ENCODE measurements around the gene KATNIP. TPM values are rescaled to one million over a fixed set of nuclear protein-coding genes. Genes with fewer than 3 reads are reported as not detected.
A peak's percentile ranks its signal among the peaks of the same experiment; 100 is the strongest.

Gene KATNIP
- total and polyA plus RNA-seq, 9 of the 15 experiments (the other 6 are each of a cell fraction or from before 2014, with no cell fraction given) = 1.7 to 13.2 (median 8.0) TPM

GRCh38 chr16:27549746-27550581, at the start of gene KATNIP, which contains the start of gene GTF3C1 (continued):
- TF ChIP-seq ZC3H4 (CRISPR knock-in tag; IDR thresholded peaks at IDR 0.05; ENCODE audit: borderline replicate concordance) (0 out of 2 replicates have a peak, but pooled peaks have one; percentile 89), FOSL1 (tag; conservative IDR thresholded peaks at IDR 0.05) (0 out of 2 replicates have a peak, but pooled peaks have one; percentile 15), ZBED1 (IDR thresholded peaks at IDR 0.05) (no peak), KDM4B (IDR thresholded peaks at IDR 0.05; ENCODE audit: borderline replicate concordance in 2 of 2, low read depth in 1 of 2) (no peak), GABPB2 (CRISPR knock-in tag; conservative IDR thresholded peaks at IDR 0.05) (no peak), POLR3G (IDR thresholded peaks at IDR 0.05; ENCODE audit: extremely low read depth, insufficient read length, insufficient replicate concordance) (no peak), ELF1 (tag; IDR thresholded peaks at IDR 0.05) (peak; percentile 88), TEAD1 (CRISPR knock-in tag; IDR thresholded peaks at IDR 0.05) (peak in 1 of 2 experiments; percentile 58; a peak in 1 of 4 replicates), BCOR (IDR thresholded peaks at IDR 0.05) (no peak), NRF1 (conservative IDR thresholded peaks at IDR 0.05 in 1 of 2, IDR thresholded peaks at IDR 0.05 in 1 of 2) (peak; percentile 100), MTA1 (IDR thresholded peaks at IDR 0.05; ENCODE audit: borderline replicate concordance) (no peak), MCM2 (IDR thresholded peaks at IDR 0.05; ENCODE audit: low read depth) (no peak), KAT2B (IDR thresholded peaks at IDR 0.05; ENCODE audit: low read depth, low read length) (no peak), ZBTB12 (CRISPR knock-in tag; IDR thresholded peaks at IDR 0.05) (peak; percentile 84), MLLT1 (IDR thresholded peaks at IDR 0.05) (0 out of 4 replicates have a peak, but pooled peaks of 1 of the 2 experiments have one; percentile 54), ZZZ3 (IDR thresholded peaks at IDR 0.05) (no peak), E2F5 (CRISPR knock-in tag; IDR thresholded peaks at IDR 0.05) (no peak), MAX (CRISPR knock-in tag; IDR thresholded peaks at IDR 0.05) (peak; percentile 40; the same call in 1 of the 2 replicates), TCF3 (CRISPR knock-in tag; IDR thresholded peaks at IDR 0.05) (no peak), TRIM28 (IDR thresholded peaks at IDR 0.05) (no peak), PTRF (tag; IDR thresholded peaks at IDR 0.05) (no peak), ZNF551 (CRISPR knock-in tag; IDR thresholded peaks at IDR 0.05) (no peak), MAFF (IDR thresholded peaks at IDR 0.05; ENCODE audit: low read length) (no peak), E2F6 (IDR thresholded peaks at IDR 0.05; ENCODE audit: borderline replicate concordance in 1 of 2, extremely low read depth in 1 of 2, insufficient read depth in 1 of 2, insufficient read length in 1 of 2, low read depth in 1 of 2, low read length in 1 of 2, poor library complexity in 1 of 2, severe bottlenecking in 1 of 2) (peak; percentile 34 to 48)

All from K562 (cell line).